Body of pancreas (tissue), 4 donors: ENCODE data around the gene OGN.

ENCODE experiments used
- CTCF ChIP-seq, 7 experiments: fragments of 450-650 bp in 4 of 7; fragments of 200-600 bp in 3 of 7; sonication (generic) in 3 of 7; IDR thresholded peaks; one replicate each; pipeline ENCODE4 v1.5.1; 2016 to 2019; ENCODE audit warnings: antibody characterized with exemption in 7 of 7
- POLR2A ChIP-seq, 3 donors: fragments of 450-650 bp; IDR thresholded peaks; one replicate each; pipeline ENCODE4 v1.6.1; 2016; ENCODE audit warnings: antibody characterized with exemption in 3 of 3, mild to moderate bottlenecking in 2 of 3

GRCh38 chr9:92446536-92446935 is 42.2 kb upstream of the OGN start:
- TF ChIP-seq POLR2A (IDR thresholded peaks at IDR 0.05) (no peak), CTCF (IDR thresholded peaks at IDR 0.05) (no peak)
